ENCODE results near the gene NPAP1.

The NPAP1 gene

DNA sequence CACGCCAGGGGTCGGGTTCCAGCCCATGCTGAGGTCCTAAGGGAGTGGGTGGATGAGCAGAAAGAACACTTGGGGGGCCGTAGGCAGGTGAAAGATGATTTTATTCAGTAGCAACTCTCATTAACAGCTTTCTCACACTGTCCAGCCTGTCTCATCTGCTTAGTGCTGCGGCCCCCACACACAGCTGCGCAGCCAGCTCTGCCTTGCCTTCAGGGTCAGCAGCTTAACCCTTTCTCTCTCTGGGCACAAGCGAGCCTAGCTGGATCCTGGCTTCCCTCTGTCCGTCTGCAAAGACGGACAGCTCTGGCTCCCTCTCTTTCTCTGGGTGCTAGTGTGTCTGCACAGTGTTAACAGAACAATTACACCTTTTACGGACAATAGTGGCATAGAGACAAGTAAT lies 21.3 kb downstream of the NPAP1 start:
- no peak for TF ChIP-seq CTCF (IDR thresholded peaks at IDR 0.05; ENCODE audit: insufficient read depth, low read depth, low read length, missing control alignments)
- DNase-seq (ENCODE audit: low read depth) = no peak
- H3K4me3 ChIP-seq (ENCODE audit: low read depth, low read length) = no peak overlapping the region

DNA sequence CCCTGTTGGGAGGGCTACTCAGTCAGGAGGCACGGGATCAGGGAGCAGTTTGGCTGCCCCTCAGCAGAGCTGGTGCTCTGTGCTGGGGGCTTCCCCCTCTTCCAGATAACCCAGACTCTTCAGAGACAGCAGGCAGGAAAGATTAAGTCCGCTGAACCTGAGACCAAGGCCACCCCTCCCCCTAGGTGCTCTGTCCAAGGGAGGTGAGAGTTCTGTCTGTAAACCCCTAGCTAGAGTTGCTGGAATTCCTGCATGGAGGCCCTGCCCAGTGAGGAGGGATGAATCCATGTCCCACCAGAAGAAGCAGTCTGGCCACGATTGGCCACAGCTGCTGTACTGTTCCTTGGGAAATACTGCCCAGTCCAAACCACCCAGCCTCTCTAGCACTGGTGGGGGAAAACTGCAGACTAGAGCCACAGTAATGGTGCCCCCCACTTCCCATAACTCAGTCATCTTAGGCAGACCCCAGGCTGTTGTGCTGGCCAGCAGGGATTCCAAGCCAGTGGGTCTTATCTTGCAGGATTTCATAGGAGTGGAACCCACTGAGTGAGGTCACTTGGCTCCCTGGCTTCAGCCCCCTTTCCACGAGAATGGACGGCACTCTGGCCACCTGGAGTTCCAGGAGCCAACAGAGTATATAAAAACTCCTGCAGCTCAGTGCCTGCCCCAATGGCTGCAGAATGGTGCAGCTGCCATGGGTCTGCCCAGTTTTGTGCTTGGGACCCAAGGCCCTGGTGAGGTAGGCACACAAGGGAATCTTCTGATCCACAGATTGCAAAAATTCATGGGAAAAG lies 42.9 kb downstream of the NPAP1 start:
- TF ChIP-seq CTCF (IDR thresholded peaks at IDR 0.05; ENCODE audit: insufficient read depth, low read depth, low read length, missing control alignments) = no peak
- DNase-seq (ENCODE audit: low read depth) = no peak
- no peak overlapping the region for H3K4me3 ChIP-seq (ENCODE audit: low read depth, low read length)

DNA sequence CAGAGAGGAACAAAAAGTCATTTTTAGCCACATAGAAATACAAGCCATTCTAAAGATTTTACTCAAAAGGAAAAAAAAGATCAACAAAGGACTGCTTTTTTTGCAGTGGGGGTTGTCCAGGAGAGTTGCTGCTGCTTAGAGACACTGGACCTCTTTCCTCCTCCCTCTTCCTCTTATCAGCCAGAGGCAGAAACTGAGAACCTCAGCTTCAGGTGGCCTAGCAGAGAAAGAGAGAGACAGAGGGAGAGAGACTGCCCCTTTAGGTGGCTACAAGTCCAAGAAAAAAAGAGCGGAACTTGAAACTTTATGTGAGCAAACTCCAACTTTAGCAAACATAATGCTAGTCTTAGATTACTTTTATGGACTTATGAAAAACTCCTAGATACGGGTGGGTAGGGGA lies 54.2 kb downstream of the NPAP1 start:
- TF ChIP-seq CTCF (IDR thresholded peaks at IDR 0.05; ENCODE audit: insufficient read depth, low read depth, low read length, missing control alignments) = no peak
- no peak overlapping the region for H3K4me3 ChIP-seq (ENCODE audit: low read depth, low read length)
- no peak for DNase-seq (ENCODE audit: low read depth)
